ENCODE measurements around the gene FAIM2.

FAIM2 gene

DNA sequence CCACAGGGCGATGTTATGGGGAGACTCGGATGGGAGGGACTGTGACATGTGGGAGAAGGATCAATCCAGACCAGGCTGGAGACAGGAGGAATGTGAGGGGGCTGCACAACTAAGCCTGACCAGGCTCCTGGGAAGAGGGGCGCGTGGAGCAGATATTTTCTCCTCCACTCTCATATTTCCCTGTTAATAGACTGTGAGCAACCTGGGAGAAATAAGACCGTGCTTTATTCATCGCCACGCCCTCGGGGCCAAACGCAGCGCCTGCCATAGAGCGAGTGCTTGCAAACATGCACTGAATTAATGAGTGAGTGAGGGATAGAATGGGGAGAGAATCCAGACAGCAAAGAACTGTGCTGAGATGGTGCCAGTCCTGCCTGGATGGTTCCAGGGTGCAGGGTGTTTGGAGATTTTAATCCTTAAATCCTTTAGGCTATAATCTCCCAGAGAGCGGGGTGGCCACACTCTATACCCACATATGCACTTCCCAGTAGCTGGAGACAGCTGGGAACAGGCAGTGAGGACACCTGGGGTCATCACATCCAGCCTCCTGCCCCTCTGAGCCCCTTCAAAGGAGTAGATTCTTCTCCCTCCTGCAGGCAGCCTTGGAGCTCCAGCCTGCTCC, 13.6 kb upstream of the FAIM2 start:
- DNase-seq (ENCODE audit: low read depth) = no peak

DNA sequence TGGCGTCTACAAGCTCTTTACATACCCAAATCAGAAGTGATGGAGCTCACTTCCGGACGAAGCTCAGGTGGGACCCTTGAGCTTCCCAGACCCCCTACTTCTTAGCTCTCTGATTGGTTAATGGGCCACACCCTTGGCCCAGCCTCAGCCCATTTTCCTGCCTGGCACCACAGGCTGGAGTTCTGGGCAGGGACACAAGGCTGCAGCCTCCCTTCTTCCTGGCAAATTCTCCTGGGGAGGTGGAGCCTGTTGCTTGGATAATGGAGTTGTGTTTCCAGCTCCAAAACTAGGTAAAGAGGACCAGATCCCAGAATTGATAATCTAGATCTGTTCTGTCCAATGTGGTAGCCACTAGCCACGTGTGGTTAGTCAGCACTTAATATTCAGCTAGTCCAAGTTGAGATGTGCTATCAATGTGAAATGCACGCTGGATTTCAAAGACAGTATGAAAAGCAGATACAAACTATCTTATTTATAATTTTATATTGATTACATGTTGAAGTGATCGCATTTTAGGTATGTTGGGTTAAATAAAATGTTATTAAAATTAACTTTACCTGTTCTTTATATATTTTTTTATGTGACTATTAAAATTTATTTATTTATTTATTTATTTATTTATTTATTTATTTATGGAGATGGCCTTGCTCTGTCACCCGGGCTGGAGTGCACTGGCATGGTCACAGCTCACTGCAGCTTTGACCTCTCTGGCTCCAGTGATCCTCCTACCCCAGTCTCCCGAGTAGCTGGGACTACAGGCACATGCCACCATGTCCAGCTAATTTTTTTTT, 12.6 kb upstream of the FAIM2 start:
- no peak for DNase-seq (ENCODE audit: low read depth)

DNA sequence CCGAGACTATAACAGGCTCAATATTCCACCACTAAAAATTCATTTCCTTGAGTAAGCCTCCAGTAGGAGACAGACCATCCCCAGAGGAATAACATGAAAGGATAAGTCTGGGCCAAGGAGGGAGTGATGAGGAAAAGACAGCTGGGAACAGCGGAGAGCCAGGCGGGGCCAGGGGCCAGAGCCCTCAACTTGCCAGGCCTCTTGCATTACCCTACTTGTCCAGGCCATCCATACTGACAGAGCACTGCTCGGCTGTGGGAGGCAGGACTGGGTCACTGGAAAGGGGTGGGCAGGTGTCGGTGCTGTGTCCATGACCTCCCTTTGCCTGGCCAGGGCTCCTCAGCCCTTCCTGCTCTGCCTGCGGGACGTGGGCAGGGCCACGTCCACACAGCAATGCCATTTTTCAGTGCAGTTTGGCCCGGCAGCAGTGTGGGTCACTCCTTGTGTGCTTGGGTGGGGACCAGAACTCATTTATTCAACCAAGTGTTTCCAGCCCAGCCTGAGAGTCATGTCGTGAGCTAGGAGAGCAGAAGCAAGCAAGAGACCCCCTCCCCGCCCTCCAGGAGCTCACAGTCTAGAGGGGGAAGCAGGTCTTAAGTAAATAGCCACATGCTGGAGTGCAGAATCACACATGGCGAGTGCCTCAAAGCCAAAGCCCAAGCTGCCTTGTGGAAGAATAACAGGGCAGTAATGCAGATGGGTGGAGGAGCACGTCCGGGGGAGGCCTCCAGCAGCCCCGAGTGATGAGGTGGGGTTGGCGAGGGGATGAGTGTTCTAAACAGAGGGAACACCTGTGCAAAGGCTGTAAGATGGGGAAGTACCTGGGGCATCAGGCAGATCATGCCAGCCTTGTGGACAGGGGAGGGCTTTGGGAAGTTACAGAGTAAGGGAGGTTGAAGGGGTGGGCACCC, 8.9 kb upstream of the FAIM2 start:
- no peak for DNase-seq (ENCODE audit: low read depth)

DNA sequence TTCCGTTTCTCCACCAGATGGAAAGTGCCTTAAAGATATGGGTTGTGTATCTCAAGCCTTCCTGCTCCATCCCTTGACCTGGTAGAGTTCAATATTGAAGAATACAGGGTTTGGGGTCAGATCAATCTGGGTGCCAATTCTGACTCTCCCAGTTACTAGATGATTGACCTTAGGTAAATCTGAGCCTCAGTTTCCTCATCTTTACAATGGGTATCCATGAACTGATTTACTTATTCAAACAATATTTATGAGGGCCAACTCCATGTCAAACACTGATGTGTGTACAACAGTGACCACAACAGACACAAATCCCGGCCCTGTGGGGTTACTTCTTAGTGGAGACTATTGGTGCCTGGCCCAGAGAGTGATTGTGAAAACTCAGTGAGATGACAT, 7.5 kb upstream of the FAIM2 start:
- DNase-seq (ENCODE audit: low read depth) = no peak

DNA sequence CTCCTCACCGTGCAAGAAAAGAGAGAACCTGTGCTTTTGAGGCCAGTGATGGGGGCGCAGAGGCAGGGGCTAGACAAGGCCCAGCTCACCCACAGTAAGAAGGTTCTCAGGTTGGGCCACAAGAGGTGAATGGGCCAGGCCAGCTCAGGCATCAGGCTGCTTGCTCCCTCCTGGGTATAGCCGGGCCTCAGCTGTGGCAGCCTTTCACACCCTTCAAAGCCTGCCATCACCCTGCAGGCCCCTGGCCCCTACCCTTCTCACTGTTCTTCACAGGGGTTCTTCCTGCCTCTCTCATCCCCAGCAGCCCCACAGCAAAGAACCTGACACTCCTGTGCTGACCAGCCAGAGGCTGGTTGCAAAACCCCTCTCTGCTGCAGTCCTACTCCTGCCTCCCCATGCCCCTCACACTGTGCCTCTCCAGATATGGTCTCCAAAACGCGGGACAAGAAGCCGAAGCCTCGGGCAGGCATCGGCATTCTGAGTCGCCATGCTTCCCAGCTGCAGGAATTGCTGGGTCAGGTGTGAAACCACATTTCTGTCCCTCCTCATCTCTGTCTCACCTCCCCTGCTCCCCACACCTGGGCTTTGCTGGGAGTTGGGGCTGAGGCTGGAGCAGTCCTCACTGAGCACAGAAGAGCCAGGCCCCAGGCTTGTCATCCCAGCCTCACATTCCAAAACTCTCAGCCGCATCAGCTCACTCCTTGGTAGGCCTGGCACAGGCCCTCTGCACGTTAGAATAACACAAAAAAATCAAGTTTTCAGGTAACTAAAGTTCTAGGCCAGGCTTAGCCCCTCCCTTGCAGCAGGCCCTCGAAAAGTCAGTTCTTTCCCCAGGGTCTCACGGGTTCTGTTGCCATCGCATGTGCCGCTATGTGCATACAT, 6.9 kb upstream of the FAIM2 start:
- DNase-seq (ENCODE audit: low read depth) = no peak

DNA sequence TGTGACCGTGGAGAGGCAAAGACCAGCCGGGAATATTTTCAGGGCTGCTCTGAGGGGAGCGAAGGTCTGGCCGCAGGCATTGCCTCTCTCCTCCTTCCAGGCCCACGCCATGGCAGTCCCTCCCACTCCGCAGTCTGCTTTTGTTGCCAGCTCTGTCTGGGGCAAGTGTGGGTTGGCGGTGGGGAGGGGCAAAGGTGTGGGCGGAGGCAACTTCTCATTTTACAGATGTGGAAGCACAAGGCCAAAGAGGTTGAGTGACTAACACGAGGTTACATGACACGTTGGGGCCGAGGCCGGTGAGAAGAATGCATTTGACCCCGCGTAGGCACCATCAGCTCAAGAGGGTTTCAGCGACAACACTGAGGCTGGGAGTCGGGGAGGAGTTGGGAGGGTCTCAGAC, 6.1 kb upstream of the FAIM2 start:
- no peak for DNase-seq (ENCODE audit: low read depth)

DNA sequence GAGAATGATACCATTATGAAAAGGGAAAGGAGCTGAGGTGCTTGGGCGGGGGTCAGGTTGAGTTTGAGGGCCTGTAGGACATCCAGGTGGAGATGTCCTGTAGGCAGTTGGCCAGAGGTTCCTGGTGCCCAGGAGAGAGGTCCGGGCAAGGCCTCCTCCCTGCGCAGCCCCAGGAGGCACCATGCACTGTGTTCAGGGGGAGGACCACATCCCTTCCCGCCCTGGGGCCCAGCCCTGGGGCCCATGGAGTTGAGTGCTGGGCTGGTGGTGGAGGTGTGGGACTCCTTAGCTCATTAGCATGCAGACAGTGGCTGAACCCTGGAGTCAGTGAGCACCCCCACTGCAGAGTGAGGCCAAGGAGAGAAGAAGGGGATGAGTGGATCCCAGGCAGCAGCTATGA, 5.7 kb upstream of the FAIM2 start:
- no peak for DNase-seq (ENCODE audit: low read depth)

DNA sequence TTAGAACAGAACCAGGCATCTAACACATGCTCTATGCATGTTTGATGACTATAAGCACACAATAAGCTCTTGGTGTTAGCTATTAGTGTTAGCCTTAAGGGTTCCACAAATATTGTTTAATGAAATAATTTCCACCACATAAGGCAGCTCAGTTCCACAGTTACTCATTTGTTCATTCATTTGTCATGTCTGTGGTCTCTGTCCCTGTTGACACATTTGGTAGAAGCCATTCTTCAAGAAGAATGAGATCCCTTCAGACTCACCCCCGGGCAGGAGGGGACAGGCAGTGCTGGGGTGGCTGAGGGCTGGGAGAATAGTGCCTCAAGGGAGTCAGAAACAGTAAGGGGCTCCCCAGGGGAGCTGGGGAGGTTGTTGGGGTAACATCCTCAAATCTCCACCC, 3.7 kb upstream of the FAIM2 start:
- DNase-seq (ENCODE audit: low read depth) = no peak

DNA sequence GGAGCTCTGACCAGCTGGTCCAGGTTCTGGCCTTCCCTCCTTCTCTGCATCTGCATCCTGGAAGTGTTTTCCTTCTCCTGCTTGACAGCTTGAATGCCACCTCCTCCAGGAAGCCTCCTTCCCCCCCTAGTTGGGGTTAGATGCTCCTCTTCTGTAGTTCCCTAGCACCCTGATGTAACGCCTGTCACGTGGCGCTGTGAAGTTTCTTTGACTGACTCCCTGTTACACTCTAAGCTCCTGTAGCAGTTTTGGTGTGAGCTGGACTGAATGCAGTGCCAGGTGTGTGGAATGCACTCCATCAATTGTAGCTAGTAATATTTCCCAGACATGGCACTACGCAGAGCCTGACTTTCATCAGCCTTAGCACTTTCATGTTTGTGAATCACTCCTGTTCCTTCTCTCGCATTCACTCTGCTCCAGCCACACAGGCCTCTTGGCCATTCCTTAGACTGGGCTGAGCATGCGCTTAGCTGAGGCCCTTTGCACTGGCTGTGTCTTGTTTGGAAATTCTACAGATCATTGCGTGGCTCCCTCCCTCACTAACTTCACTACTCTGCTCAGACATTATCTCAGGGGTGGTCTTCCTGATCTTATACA, 2.1 kb upstream of the FAIM2 start:
- DNase-seq (ENCODE audit: low read depth) = no peak

DNA sequence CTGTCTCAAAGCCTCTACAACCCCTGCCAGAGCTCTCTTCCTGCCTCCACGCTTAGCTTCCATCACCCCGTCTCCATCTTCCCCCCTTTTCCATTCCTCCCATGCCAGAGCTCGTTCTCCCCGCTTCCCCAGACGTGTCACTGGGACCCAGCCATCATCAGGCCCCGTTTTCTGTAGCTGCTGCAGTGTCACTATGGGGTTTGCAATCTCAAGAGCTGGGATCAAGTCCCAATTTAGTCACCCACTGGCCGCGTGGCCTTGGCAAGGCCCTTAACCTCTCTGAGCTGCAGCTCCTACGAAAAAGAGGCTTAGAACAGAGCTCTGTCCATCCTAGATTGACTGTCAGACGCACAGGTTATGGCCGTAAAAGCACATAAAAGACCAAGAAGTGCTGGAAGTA, 901 bp upstream of the FAIM2 start:
- DNase-seq (ENCODE audit: low read depth) = no peak

DNA sequence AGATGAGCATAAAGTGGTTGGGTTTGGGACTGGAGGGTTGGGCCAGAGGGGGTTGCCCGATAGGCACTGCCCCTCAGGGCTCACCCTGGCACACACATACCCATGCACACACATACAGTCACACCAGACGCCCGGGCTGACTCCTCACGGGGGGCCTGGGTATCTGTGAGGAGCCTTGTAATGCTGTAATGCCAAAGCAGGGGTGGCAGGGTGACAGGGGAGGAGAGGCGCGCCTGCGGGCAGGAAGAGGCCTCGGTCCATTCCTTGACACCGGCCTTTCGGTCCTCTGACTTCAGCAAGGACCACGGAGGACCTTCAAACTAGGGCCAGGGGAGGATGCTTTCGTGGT, 375 bp downstream of the FAIM2 start:
- DNase-seq (ENCODE audit: low read depth) = no peak

DNA sequence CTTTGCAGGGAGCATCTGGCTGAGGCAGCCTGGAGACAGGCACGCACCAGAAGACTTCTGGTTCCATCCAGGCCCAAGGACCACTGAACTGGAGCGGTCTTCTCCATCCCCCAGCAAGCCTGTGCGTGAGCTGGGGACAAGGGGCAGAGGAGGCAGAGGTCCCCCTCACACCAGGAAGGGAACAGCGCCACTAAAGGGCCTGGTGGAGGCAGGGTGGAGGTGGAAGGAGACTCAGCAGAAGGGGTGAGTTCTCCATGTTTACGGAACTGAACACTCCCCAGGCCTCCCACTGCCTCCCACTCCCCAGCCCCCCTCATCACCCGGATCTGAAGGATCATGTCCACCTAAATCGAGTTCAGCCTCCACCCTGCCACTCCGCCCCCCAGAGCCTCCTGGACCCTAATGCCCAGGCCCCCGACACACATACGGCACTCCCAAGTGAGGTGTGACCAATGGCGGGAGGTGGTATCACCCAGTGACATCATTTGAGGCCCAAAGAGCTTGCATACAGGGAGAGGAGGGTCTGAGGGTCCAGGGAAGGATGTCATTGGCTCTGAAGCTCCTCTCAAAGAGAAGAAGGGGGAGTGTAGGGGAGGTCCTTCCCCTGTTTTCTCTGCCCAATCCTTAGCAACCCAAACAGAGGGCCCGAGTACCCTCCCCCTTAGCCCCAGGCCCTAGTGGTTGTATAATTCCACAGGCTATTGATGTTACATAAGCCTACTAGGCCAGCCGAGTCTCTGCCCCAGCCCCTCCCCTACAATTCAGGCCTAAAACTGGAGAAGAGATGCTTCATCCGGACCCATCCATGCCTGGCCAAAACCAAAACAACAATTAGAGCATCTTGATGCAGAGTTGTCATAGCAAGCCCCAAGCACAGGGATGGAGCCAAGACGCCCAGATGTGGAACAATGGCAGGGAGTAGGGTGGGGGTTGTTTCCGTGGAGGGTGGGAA, 1.0 kb downstream of the FAIM2 start:
- no peak for DNase-seq (ENCODE audit: low read depth)

DNA sequence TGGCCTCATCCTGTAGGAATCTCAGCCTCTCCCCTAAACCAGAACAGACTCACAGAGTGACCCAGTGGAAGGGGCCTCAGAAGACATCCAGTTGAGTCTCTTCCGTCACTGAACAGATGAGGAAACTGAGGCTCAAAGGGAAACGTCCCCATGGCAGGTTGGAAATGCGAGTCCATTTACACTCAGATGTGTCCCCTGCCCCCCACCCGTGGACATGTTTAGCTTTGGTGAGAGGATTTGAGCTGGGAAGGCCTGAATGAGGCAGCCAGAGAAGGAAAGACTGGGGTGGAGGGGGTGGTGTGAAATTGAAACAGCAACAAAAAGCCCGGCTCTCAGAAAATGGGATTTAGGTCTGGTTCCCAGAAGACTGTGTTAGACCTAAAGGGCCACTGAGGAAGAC, 1.7 kb downstream of the FAIM2 start:
- no peak for DNase-seq (ENCODE audit: low read depth)

DNA sequence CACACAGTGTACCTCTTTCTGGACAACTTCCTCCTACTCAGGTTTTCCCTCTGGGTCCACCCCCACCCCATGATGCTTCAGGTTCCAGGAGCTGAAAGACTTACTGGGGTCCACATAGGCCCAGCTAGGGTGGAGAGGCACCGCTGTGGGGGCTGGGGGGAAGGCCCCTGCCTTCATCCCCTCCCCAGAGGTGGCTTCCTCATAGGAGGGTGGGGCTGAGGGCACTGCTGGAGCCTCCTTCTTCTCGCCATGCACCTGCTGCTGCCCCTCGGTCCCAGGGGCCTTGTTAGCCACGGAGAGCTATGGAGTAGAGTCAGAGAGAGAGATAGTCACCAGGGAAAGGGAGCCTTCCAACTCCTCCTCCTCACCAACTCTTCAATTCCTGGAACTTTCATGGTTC, 2.7 kb downstream of the FAIM2 start:
- no peak for DNase-seq (ENCODE audit: low read depth)

DNA sequence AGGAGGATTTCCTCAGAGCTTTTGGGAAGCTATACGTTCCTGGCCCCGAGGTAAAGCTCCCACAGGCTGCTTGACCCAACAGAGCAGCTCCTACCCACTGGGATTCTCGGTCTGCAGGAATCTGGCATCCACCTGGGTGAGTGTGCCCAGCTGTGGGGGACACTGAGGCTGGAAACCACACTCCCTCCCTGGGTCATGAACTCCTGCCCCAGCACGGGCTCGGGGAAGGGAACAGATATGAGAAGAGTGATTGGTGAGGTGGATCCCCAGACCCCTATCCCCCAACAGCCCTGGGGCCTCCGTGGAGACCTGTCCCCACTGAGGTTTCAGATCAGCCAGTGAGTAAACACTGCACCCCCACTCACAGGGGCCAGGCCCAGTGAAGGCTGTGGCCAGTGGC, 3.3 kb downstream of the FAIM2 start:
- DNase-seq (ENCODE audit: low read depth) = no peak

DNA sequence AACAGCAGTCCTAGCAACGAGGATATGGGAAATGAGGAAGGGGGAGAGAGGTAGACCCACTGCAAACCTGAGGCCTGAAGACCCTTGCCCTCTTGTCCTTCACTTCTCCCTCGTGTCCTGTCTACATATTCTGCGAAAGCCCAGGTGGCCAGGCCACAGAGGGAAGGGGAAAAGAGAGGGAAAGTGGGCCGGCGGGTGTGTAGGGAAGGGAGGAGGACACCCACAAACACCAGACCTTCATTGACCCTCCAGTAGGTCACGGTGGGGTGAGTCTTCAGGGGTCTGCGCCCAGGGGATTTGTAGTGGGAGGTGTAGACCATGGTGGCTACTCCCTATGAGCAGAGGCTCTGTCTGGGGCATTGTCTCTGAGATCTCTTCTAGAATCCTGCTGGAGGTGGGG, 3.8 kb downstream of the FAIM2 start:
- DNase-seq (ENCODE audit: low read depth) = no peak

DNA sequence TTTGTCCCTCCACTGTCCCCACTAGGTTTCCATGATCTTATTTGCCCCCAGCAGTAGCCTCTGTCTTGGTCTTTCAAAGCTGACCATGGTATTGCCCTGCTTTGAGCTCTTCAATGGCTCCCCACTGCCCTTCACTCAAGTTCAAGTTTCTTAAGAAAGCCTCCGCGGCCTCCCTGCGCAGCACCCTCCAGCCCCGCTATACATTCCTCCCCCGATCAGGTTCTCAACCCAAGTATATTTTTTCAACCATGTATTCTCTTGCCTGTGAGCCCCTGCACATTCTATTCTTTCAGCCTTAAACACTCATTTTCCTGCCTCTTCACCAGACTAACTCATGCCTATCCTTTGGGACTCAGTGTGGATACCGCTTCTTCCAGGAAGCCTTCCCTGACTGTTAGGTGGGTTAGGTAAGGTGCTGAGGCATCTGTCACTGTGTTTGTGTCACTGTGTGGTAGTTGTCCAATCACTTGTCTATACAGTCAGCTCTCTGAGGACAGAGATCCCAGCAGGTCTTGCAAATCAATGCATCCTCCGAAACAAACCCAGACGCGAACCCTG, 4.3 kb downstream of the FAIM2 start:
- no peak for DNase-seq (ENCODE audit: low read depth)

DNA sequence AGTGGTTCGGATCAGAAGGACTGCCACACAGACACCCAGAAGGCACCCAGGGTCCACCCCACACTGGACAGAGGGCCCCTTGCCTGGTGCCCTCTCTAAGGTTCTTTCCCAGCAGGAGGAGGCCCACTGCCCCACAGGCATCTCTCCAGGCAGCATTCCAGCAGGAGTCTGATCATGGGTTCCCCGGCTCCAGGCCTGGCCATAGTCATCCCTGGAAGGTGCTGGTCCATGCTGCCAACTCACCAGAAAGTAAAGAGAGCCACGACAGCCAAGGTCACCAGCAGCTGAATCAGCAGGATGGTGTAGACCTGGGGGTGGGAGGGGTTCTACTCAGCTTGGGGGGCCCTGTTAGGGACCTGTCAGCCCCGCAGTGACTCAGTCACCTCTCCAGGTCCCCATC, 6.4 kb downstream of the FAIM2 start:
- no peak for DNase-seq (ENCODE audit: low read depth)

DNA sequence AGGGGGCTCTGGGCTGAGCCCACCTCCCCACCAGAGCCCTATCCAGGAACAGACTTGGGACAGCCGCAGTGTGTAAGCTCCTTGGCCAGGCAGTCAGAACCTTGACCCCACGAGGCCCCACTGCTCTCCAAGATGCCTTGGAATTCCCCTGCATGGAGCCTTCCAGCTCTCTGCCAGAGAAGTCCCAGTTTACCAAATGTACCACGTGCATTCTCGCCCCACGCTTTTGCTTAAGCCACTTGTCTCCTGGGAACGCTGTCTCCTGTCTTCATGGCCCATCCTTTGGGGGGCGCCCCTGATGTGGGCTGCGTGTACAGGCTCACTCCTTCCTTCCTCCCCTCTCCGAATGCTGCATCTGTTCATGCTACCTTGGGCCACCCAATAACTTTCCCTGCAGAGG, 7.9 kb downstream of the FAIM2 start:
- no peak for DNase-seq (ENCODE audit: low read depth)

DNA sequence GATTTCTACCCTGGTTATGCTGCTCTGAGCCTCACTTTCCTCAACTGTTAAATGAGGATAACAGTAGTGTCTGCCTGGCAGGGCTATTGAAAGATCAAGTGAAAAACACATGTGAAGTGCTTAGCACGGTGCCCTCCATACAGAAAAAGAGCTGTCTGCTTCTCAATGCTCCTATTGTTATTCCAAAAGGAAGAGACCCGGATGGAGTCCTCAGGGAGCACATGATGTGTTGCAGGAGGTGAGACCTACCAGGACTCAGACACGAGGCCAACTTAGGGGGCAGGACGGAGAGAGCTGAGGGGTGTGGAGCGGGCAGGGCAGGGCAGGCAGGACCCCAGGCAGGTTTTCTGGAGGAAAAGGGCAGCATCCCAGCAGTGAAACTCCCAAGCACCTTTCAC, 8.9 kb downstream of the FAIM2 start:
- DNase-seq (ENCODE audit: low read depth) = no peak
